CD4-positive, alpha-beta T cell treated with Interleukin-17A for 1 hour (primary cell): ENCODE measurements around the gene MB.

Experiments used
- DNase-seq: peaks from one replicate; pipeline ENCODE4 v3.0.0-alpha.2; 2020

Gene MB

GRCh38 chr22:35570686-35571194, 46.4 kb downstream of the MB start:
- DNase-seq = no peak

- DNase-seq = no peak
Observed at GRCh38 chr22:35569916-35570315, 47.2 kb downstream of the MB start.

GRCh38 chr22:35568751-35569739, 48.1 kb downstream of the MB start:
- DNase-seq = no peak

- DNase-seq = no peak
Observed at GRCh38 chr22:35567351-35568141, 49.6 kb downstream of the MB start.

- DNase-seq = no peak
Observed at GRCh38 chr22:35564975-35565867, 51.9 kb downstream of the MB start.

- DNase-seq = no peak
Observed at GRCh38 chr22:35563211-35563610, 53.9 kb downstream of the MB start.

- no peak for DNase-seq
Observed at GRCh38 chr22:35561796-35562526, 55.2 kb downstream of the MB start.

- no peak for DNase-seq
Observed at GRCh38 chr22:35560824-35561223, 56.3 kb downstream of the MB start.

GRCh38 chr22:35560366-35560765, 56.8 kb downstream of the MB start:
- no peak for DNase-seq

- DNase-seq = no peak
Observed at GRCh38 chr22:35559354-35560005, 57.6 kb downstream of the MB start.

- no peak for DNase-seq
Observed at GRCh38 chr22:35558719-35559118, 58.4 kb downstream of the MB start.

GRCh38 chr22:35558031-35558430, 59.1 kb downstream of the MB start:
- no peak for DNase-seq
